HG02943 (cell line): ENCODE measurements around the gene PRH1.

Source experiments
- ATAC-seq: cut with Tn5 transposase; IDR thresholded peaks from one replicate; pipeline ENCODE4 v1.9.1; 2021; ENCODE audit warnings: mild to moderate bottlenecking, low read depth, moderate library complexity; ENCODE audit not compliant: unreplicated experiment

PRH1 gene

GRCh38 chr12:10884086-10884725 is at the start of gene PRH1:
Gene PRH1, minus strand, starts transcription at chr12:10884255. Its CDS starts 38 bp downstream, at chr12:10884217.
- ATAC-seq: no peak

- ATAC-seq: no peak
These were observed 44.8 kb upstream of the PRH1 start, which contains the start of gene PRH2 for GRCh38 chr12:10928746-10929286. Gene PRH2, plus strand, starts transcription at chr12:10929236. Its CDS starts 38 bp downstream, at chr12:10929274.

GRCh38 chr12:10926269-10926668 is 42.2 kb upstream of the PRH1 start:
- ATAC-seq: no peak

- ATAC-seq: no peak
These were observed 35.8 kb upstream of the PRH1 start for GRCh38 chr12:10919809-10920208.

GRCh38 chr12:10910380-10910779 is 26.3 kb upstream of the PRH1 start:
- no peak for ATAC-seq

- ATAC-seq: no peak
These were observed 25.4 kb upstream of the PRH1 start, which contains the start of gene TAS2R13 for GRCh38 chr12:10909462-10909861. Gene TAS2R13, minus strand, starts transcription at chr12:10909562. Its CDS starts 264 bp downstream, at chr12:10909298.

- no peak for ATAC-seq
These were observed 20.6 kb upstream of the PRH1 start for GRCh38 chr12:10904686-10905085.

GRCh38 chr12:10901427-10901826 is 17.4 kb upstream of the PRH1 start:
- ATAC-seq: no peak

GRCh38 chr12:10900972-10901371 is 16.9 kb upstream of the PRH1 start:
- ATAC-seq: no peak

GRCh38 chr12:10900530-10900929 is 16.5 kb upstream of the PRH1 start:
- no peak for ATAC-seq

- no peak for ATAC-seq
These were observed 12.8 kb upstream of the PRH1 start for GRCh38 chr12:10896854-10897253.

GRCh38 chr12:10891937-10892336 is 7.9 kb upstream of the PRH1 start:
- ATAC-seq: no peak

GRCh38 chr12:10889226-10889625 is 5.2 kb upstream of the PRH1 start:
- no peak for ATAC-seq

- no peak for ATAC-seq
These were observed 10.7 kb downstream of the PRH1 start for GRCh38 chr12:10873378-10873777.

- no peak for ATAC-seq
These were observed 16.7 kb downstream of the PRH1 start for GRCh38 chr12:10867381-10867780.

- no peak for ATAC-seq
These were observed 20.4 kb downstream of the PRH1 start for GRCh38 chr12:10863512-10864218.

GRCh38 chr12:10861366-10861765 is 22.7 kb downstream of the PRH1 start:
- no peak for ATAC-seq

- no peak for ATAC-seq
These were observed 28.2 kb downstream of the PRH1 start for GRCh38 chr12:10855807-10856206.

GRCh38 chr12:10853776-10854175 is 30.3 kb downstream of the PRH1 start:
- ATAC-seq: no peak

- no peak for ATAC-seq
These were observed 32.7 kb downstream of the PRH1 start for GRCh38 chr12:10851243-10851858.

- no peak for ATAC-seq
These were observed 34.6 kb downstream of the PRH1 start, which contains the start of gene PRR4 for GRCh38 chr12:10849425-10849878. Gene PRR4, minus strand, starts transcription at chr12:10849475. Its CDS starts 38 bp downstream, at chr12:10849437.
